K562 (cell line): ENCODE measurements around the gene CS. TPM values are rescaled to one million over a fixed set of nuclear protein-coding genes. Genes with fewer than 3 reads are reported as not detected.
A peak's percentile ranks its signal among the peaks of the same experiment; 100 is the strongest.

Experiments used
- ADNP ChIP-seq: fragments of 200-800 bp; sonication (Bioruptor generic); IDR thresholded peaks from 2 replicates; pipeline ENCODE4 v1.6.1; 2016; ENCODE audit warnings: missing genetic modification characterization, missing compliant biosample characterization
- CGGBP1 ChIP-seq: fragments of 250-450 bp; sonication (Bioruptor Pico); IDR thresholded peaks from 2 replicates; pipeline ENCODE4 v1.9.0; 2021; ENCODE audit warnings: mild to moderate bottlenecking
- ETS2 ChIP-seq: IDR thresholded peaks from 2 replicates; pipeline ENCODE4 v1.6.1; 2016; ENCODE audit warnings: borderline replicate concordance, missing genetic modification characterization, mild to moderate bottlenecking, moderate library complexity, missing compliant biosample characterization; ENCODE audit not compliant: poor library complexity, severe bottlenecking
- FOXJ3 ChIP-seq: sonication (generic); formaldehyde crosslinking; IDR thresholded peaks from 2 replicates; pipeline ENCODE4 v1.4.0; 2020; ENCODE audit warnings: mild to moderate bottlenecking, missing genetic modification reagents
- MTA2 ChIP-seq: fragments of 450-650 bp; IDR thresholded peaks from 2 replicates; pipeline ENCODE4 v1.6.1; 2016; ENCODE audit warnings: low read depth
- NCOR1 ChIP-seq: fragments of 450-650 bp; IDR thresholded peaks from 2 replicates; pipeline ENCODE4 v1.6.1; 2016; ENCODE audit warnings: mild to moderate bottlenecking, moderate library complexity
- POLR2H ChIP-seq: IDR thresholded peaks from 2 replicates; pipeline ENCODE4 v1.6.1; 2016; ENCODE audit warnings: missing genetic modification characterization, low read depth, mild to moderate bottlenecking, control low read depth, missing compliant biosample characterization, moderate library complexity
- RAD51 ChIP-seq: fragments of 450-650 bp; IDR thresholded peaks from 2 replicates; pipeline ENCODE4 v1.7.1; 2016; ENCODE audit warnings: low read depth, mild to moderate bottlenecking, borderline replicate concordance
- RBM22 ChIP-seq: fragments of 200-400 bp; formaldehyde crosslinking; IDR thresholded peaks from 2 replicates; pipeline ENCODE4 v1.6.1; 2018; ENCODE audit warnings: low read length, low read depth; ENCODE audit not compliant: poor library complexity, severe bottlenecking
- SLC30A9 ChIP-seq: fragments of 250-450 bp; sonication (Bioruptor Pico); IDR thresholded peaks from 2 replicates; pipeline ENCODE4 v1.8.0; 2022; ENCODE audit warnings: mild to moderate bottlenecking, moderate library complexity
- SMAD1 ChIP-seq: fragments of 150-350 bp; IDR thresholded peaks from 2 replicates; pipeline ENCODE4 v1.6.1; 2014; ENCODE audit warnings: low read length, low read depth; ENCODE audit not compliant: partially characterized antibody
- SRF ChIP-seq, 2 experiments: fragments of 250-450, 450-650 bp in 1 of 2; sonication (Bioruptor Pico) in 1 of 2; sonication (generic) in 1 of 2; formaldehyde crosslinking; IDR thresholded peaks; 2 replicates each; pipeline versions ENCODE4 v1.5.0 to v1.5.1; 2020 to 2022; ENCODE audit warnings: mild to moderate bottlenecking in 1 of 2, missing genetic modification reagents in 1 of 2
- TAF7 ChIP-seq: fragments of 450-650 bp; IDR thresholded peaks from 2 replicates; pipeline ENCODE4 v1.6.1; 2016; ENCODE audit warnings: missing genetic modification characterization, missing compliant biosample characterization
- XRCC3 ChIP-seq: fragments of 450-650 bp; IDR thresholded peaks from 2 replicates; pipeline ENCODE4 v1.6.1; 2017; ENCODE audit warnings: mild to moderate bottlenecking, moderate library complexity
- ZNF518B ChIP-seq: fragments of 250-450 bp; sonication (Bioruptor Pico); IDR thresholded peaks from 2 replicates; pipeline ENCODE4 v1.5.0; 2021; ENCODE audit warnings: mild to moderate bottlenecking, moderate library complexity
- ZNF699 ChIP-seq: fragments of 250-450 bp; sonication (Bioruptor Pico); IDR thresholded peaks from 2 replicates; pipeline ENCODE4 v1.8.0; 2021; ENCODE audit warnings: mild to moderate bottlenecking, moderate library complexity; ENCODE audit not compliant: insufficient replicate concordance
- polyA plus RNA-seq, 8 experiments: library from polyadenylated mRNA; depleted of rRNA in 4 of 8; stranded (reverse) in 5 of 8; unstranded in 3 of 8; fragments of >200 nt; fragmentation: Nextera tagmentation in 2 of 8; fragmentation: Illumina TruSeq in 1 of 8; extraction: Ambion mirVana in 2 of 8; extraction: Trizol in 1 of 8; gene quantifications; 2 replicates each; pipeline versions ENCODE4 v1.2.1 to v1.2.3, GENCODE V29; 2011 to 2014; ENCODE audit warnings: inconsistent platforms in 1 of 8, missing spikeins in 1 of 8
- total RNA-seq, 7 experiments: library from RNA; depleted of rRNA in 6 of 7; stranded (reverse); fragments of >200 nt in 6 of 7; fragmentation: Illumina TruSeq in 2 of 7; extraction: Trizol in 2 of 7; gene quantifications; 2 replicates each; pipeline versions ENCODE4 v1.2.1 to v1.2.3, GENCODE V29; 2011 to 2021; ENCODE audit warnings: low replicate concordance in 1 of 7
- TF ChIP-seq, protein P1 (sequence below): sonication (generic); formaldehyde crosslinking; IDR thresholded peaks from 2 replicates; pipeline ENCODE4 v1.8.1; 2023; ENCODE audit warnings: missing genetic modification reagents, mild to moderate bottlenecking, borderline replicate concordance

Gene CS
- total and polyA plus RNA-seq, 9 of the 15 experiments (the other 6 are each of a cell fraction or from before 2014, with no cell fraction given) = 99.9 to 390 (median 149) TPM

DNA sequence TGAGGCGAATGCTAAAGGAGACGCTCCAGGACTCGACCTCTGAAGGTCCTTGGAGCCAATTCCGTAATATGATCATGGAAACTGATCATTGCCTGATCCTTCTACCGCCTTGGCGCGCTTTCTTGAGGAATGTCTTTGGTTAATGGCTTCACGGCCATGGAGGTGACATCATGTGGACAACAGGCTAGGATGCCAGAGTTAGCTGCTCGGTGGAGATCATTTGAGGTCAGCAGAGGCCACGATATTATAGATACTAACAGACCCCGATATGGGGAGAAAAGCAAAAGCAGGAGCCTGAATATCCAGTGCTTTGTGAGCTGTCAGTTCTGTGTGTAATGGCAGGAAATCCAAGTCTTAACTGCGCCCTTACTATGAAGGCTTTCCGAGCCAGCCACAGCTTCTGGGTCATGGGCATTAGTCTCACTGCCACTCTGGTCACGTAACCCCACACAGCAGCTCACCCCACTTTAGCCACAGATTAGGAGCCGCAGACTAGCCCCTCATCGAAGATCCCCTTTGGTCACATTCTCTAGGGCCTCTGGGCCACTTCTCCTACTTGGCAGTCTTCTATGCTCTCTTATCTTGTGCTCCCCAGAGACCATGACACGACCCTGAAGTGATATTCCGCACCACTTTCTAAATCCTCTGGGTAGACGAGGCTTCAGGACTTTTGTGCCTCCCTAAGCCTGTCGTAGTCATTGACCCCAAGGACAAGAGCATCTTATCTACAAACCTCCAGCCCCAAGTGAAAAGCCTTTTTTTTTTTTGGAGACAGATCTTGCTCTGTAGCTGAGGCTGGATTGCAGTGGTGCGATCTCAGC is 724 bp upstream of the CS start (continued):
- TF ChIP-seq ETS2 (no peak), SMAD1 (no peak), RBM22 (no peak), CGGBP1 (CRISPR knock-in tag) (0 out of 2 replicates have a peak, but pooled peaks have one; percentile 46), NCOR1 (peak; percentile 88), ZNF518B (CRISPR knock-in tag) (no peak), ADNP (tag) (no peak), SLC30A9 (no peak), FOXJ3 (no peak), TAF7 (tag) (0 out of 2 replicates have a peak, but pooled peaks have one; percentile 58), RAD51 (no peak), POLR2H (tag) (0 out of 2 replicates have a peak, but pooled peaks have one; percentile 79), XRCC3 (no peak), ZNF699 (no peak), MTA2 (peak; percentile 76), SRF (CRISPR knock-in tag; IDR thresholded peaks at IDR 0.05) (no peak)
- TF ChIP-seq, protein P1, sequence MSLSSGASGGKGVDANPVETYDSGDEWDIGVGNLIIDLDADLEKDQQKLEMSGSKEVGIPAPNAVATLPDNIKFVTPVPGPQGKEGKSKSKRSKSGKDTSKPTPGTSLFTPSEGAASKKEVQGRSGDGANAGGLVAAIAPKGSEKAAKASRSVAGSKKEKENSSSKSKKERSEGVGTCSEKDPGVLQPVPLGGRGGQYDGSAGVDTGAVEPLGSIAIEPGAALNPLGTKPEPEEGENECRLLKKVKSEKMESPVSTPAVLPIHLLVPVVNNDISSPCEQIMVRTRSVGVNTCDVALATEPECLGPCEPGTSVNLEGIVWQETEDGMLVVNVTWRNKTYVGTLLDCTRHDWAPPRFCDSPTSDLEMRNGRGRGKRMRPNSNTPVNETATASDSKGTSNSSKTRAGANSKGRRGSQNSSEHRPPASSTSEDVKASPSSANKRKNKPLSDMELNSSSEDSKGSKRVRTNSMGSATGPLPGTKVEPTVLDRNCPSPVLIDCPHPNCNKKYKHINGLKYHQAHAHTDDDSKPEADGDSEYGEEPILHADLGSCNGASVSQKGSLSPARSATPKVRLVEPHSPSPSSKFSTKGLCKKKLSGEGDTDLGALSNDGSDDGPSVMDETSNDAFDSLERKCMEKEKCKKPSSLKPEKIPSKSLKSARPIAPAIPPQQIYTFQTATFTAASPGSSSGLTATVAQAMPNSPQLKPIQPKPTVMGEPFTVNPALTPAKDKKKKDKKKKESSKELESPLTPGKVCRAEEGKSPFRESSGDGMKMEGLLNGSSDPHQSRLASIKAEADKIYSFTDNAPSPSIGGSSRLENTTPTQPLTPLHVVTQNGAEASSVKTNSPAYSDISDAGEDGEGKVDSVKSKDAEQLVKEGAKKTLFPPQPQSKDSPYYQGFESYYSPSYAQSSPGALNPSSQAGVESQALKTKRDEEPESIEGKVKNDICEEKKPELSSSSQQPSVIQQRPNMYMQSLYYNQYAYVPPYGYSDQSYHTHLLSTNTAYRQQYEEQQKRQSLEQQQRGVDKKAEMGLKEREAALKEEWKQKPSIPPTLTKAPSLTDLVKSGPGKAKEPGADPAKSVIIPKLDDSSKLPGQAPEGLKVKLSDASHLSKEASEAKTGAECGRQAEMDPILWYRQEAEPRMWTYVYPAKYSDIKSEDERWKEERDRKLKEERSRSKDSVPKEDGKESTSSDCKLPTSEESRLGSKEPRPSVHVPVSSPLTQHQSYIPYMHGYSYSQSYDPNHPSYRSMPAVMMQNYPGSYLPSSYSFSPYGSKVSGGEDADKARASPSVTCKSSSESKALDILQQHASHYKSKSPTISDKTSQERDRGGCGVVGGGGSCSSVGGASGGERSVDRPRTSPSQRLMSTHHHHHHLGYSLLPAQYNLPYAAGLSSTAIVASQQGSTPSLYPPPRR (CRISPR knock-in tag) = no peak; the same call in 1 of the 2 replicates
